Parathyroid adenoma (tissue), 2 donors: Measurements from ENCODE around the gene RNF215.
"Not testable (repeated sequence)": the region's sequence is repeated elsewhere in the genome, so short reads cannot be mapped to it uniquely, and the experiment has no call there.

Experiments
- H2AFZ ChIP-seq: fragments of 300-600 bp; sonication (generic); one replicate; pipeline ENCODE4 v1.7.0; 2017; ENCODE audit warnings: antibody characterized with exemption, mild to moderate bottlenecking
- H3K27ac ChIP-seq: fragments of 300-600 bp; sonication (generic); one replicate; pipeline ENCODE4 v1.7.0; 2017
- H3K27me3 ChIP-seq: fragments of 300-600 bp; sonication (generic); one replicate; pipeline ENCODE4 v1.7.0; 2017; ENCODE audit warnings: low read length; ENCODE audit not compliant: control insufficient read depth, insufficient read depth
- H3K36me3 ChIP-seq: fragments of 300-600 bp; sonication (generic); one replicate; pipeline ENCODE4 v1.7.0; 2017; ENCODE audit warnings: low read length; ENCODE audit not compliant: control insufficient read depth, insufficient read depth
- H3K4me1 ChIP-seq: fragments of 300-600 bp; sonication (generic); one replicate; pipeline ENCODE4 v1.7.0; 2017; ENCODE audit warnings: control low read depth
- H3K4me2 ChIP-seq: fragments of 300-600 bp; sonication (generic); one replicate; pipeline ENCODE4 v1.7.0; 2017; ENCODE audit warnings: low read length
- H3K4me3 ChIP-seq: fragments of 300-600 bp; sonication (generic); one replicate; pipeline ENCODE4 v1.7.0; 2017; ENCODE audit warnings: low read depth, low read length
- H3K79me2 ChIP-seq: fragments of 300-600 bp; sonication (generic); one replicate; pipeline ENCODE4 v1.7.0; 2017; ENCODE audit warnings: control low read depth
- H3K9ac ChIP-seq: fragments of 300-600 bp; sonication (generic); one replicate; pipeline ENCODE4 v1.7.0; 2017; ENCODE audit warnings: mild to moderate bottlenecking
- H3K9me3 ChIP-seq: fragments of 300-600 bp; sonication (generic); one replicate; pipeline ENCODE4 v1.7.0; 2017; ENCODE audit warnings: low read length; ENCODE audit not compliant: control insufficient read depth
- TF ChIP-seq, protein P1 (sequence below): fragments of 300-600 bp; sonication (generic); IDR thresholded peaks from one replicate; pipeline ENCODE4 v1.7.0; 2017; ENCODE audit warnings: antibody characterized with exemption, mild to moderate bottlenecking
- donor health status: primary hyperparathyroidism.

Gene RNF215

DNA sequence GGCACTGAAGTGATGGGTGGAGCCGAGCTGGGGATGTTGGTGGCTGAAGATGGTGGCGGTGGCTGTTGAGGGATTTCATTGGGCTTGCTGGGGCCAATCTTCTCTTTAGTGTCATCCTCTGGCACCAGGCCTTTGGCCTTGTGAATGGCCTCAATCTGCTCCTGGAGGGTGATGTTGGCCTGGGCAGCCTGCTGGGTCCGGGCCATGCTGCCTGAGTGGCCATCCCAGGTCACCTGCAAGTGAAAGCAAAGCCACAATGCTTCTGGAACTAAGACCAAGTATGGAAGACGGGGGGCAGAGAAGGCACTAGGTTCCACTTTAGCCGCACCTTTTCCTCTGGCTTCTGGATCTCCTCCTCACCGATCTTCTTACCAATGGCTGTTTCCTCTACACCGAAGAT lies 48.4 kb downstream of the RNF215 start:
- no peaks in the 10 kb centered on the region for H3K36me3 ChIP-seq
- no peak overlapping the region for H3K9ac ChIP-seq
- H3K4me3 ChIP-seq = no peak overlapping the region
- H3K4me1 ChIP-seq = no peaks in the 10 kb centered on the region
- H3K27me3 ChIP-seq = no peaks in the 10 kb centered on the region
- TF ChIP-seq, protein P1, sequence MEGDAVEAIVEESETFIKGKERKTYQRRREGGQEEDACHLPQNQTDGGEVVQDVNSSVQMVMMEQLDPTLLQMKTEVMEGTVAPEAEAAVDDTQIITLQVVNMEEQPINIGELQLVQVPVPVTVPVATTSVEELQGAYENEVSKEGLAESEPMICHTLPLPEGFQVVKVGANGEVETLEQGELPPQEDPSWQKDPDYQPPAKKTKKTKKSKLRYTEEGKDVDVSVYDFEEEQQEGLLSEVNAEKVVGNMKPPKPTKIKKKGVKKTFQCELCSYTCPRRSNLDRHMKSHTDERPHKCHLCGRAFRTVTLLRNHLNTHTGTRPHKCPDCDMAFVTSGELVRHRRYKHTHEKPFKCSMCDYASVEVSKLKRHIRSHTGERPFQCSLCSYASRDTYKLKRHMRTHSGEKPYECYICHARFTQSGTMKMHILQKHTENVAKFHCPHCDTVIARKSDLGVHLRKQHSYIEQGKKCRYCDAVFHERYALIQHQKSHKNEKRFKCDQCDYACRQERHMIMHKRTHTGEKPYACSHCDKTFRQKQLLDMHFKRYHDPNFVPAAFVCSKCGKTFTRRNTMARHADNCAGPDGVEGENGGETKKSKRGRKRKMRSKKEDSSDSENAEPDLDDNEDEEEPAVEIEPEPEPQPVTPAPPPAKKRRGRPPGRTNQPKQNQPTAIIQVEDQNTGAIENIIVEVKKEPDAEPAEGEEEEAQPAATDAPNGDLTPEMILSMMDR = no peak
- no peaks in the 10 kb centered on the region for H3K9me3 ChIP-seq
- H3K79me2 ChIP-seq = no peaks in the 10 kb centered on the region
- H2AFZ ChIP-seq = no peak overlapping the region
- H3K4me2 ChIP-seq = no peak overlapping the region
- H3K27ac ChIP-seq = no peak overlapping the region

DNA sequence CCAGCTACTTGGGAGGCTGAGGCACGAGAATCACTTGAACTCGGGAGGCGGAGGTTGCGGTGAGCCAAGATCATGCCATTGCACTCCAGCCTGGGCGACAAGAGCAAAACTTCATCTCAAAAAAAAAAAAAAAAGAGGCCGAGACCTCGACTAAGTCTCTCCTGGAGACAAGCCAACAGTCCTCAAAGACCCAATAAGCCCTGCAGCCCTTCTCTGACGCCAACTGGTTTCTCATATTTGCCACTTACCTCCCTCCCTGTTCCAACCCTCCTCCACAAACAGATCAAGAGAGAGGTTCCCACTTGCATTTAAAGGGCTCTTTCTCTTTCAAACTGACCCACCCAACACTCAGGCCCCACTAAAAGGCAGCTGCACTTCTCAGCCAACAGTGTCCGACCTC lies 48.9 kb downstream of the RNF215 start:
- H3K27ac ChIP-seq, H3K9me3 ChIP-seq, H3K4me1 ChIP-seq, H3K79me2 ChIP-seq, H3K36me3 ChIP-seq, H2AFZ ChIP-seq, H3K4me2 ChIP-seq, H3K4me3 ChIP-seq, H3K9ac ChIP-seq, H3K27me3 ChIP-seq: not testable (repeated sequence)

DNA sequence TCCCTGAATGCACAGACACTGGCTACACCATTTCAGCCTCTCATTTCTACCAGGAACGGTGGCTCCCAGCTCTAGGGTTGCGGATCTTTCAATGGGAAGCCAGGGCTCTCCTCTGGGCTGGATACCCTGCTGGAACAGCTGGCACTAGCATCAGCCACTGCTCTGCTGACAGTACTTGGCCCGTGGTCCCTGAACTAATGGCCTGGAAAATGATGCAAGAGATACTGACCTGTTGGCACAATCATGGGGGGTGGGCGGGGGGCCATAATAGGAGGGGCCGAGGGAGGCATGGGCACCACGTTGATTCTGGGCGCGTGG lies 49.8 kb downstream of the RNF215 start:
- Histone ChIP-seq H3K4me1 (no peaks in the 10 kb centered on the region), H3K27me3 (no peaks in the 10 kb centered on the region), H3K4me2 (no peak overlapping the region), H3K4me3 (no peak overlapping the region), H2AFZ (no peak overlapping the region), H3K79me2 (no peaks in the 10 kb centered on the region), H3K36me3 (no peaks in the 10 kb centered on the region), H3K9ac (no peak overlapping the region), H3K9me3 (no peaks in the 10 kb centered on the region), H3K27ac (no peak overlapping the region)
- TF ChIP-seq, protein P1 = no peak

DNA sequence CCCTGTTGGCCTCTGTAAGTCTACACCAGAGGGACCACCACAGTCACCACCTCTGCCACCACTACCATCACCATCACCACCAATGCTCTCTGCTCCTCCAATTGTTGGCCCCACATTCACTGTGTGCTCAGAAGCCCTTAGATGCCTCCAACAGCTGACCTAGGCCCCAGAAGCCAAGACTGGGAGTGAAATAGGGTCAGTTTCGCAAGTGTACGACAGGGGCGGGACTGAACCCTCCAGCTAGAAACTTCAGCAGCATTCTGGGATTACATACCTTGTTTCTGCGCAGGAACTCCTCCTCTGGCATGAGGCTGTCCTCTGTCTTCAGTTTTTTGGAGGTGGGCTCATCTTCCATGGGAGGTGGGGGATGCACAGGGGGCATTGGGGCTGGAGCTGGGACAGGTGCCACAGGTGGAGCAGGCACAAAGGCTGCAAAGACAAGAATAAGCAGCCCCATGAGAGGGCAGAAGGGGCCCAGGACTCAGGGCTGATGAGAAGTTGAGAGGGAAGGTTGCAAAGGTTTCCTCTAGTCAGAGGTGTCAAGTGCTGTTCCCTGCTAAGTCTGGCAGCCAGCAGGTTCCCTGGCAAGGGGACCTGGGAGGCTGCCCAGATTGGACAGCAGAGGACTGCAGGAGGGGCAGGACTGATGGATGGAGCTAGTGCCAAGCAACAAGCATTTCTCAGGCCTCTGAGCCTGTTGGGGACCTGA lies 50.3 kb downstream of the RNF215 start:
- H3K4me2 ChIP-seq = no peak overlapping the region
- TF ChIP-seq, protein P1 = no peak
- no peaks in the 10 kb centered on the region for H3K4me1 ChIP-seq

DNA sequence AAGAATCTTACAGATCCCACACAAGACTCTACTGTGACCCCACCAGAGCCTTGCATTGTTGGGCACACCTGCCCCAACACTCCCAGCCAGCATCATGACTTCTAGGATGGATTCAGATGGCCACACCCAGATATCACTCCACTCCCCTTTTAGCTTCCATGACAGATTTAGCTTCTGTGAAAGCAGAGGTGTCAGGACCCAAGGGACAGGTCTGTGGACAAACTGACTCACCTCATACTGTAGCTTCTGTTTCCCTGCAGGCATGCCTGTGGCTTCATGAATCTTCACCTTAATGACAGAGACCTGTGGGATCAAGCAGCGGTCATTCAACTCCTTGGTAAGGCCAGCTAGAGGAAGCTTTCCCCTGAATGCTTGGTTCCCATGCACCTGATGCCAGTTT lies 52.0 kb downstream of the RNF215 start:
- no peaks in the 10 kb centered on the region for H3K79me2 ChIP-seq
- no peaks in the 10 kb centered on the region for H3K9me3 ChIP-seq
- no peak overlapping the region for H3K9ac ChIP-seq
- H3K27me3 ChIP-seq = no peaks in the 10 kb centered on the region
- TF ChIP-seq, protein P1 = no peak
- no peaks in the 10 kb centered on the region for H3K36me3 ChIP-seq
- H3K27ac ChIP-seq = no peak overlapping the region
- no peak overlapping the region for H3K4me2 ChIP-seq
- H2AFZ ChIP-seq = no peak overlapping the region
- no peaks in the 10 kb centered on the region for H3K4me1 ChIP-seq
- H3K4me3 ChIP-seq = no peak overlapping the region

More for the DNA sequence above, 50.3 kb downstream of the RNF215 start:
- Histone ChIP-seq H3K27ac (no peak overlapping the region), H3K36me3 (no peaks in the 10 kb centered on the region), H2AFZ (no peak overlapping the region), H3K9ac (no peak overlapping the region), H3K4me3 (no peak overlapping the region), H3K9me3 (no peaks in the 10 kb centered on the region), H3K79me2 (no peaks in the 10 kb centered on the region), H3K27me3 (no peaks in the 10 kb centered on the region)
